Stomach (tissue), 4 donors: ENCODE measurements around the gene IFI6.

Experiments used
- CTCF ChIP-seq, 7 experiments: fragments of 450-650 bp in 4 of 7; fragments of 200-600 bp in 3 of 7; sonication (generic) in 3 of 7; IDR thresholded peaks; one replicate each; pipeline ENCODE4 v1.5.1; 2016 to 2019; ENCODE audit warnings: antibody characterized with exemption in 7 of 7, control low read depth in 2 of 7, mild to moderate bottlenecking in 1 of 7
- POLR2A ChIP-seq, 4 donors: fragments of 450-650 bp; IDR thresholded peaks; one replicate each; pipeline ENCODE4 v1.6.1; 2016; ENCODE audit warnings: antibody characterized with exemption in 4 of 4, control low read depth in 2 of 4, mild to moderate bottlenecking in 1 of 4, moderate library complexity in 1 of 4

DNA sequence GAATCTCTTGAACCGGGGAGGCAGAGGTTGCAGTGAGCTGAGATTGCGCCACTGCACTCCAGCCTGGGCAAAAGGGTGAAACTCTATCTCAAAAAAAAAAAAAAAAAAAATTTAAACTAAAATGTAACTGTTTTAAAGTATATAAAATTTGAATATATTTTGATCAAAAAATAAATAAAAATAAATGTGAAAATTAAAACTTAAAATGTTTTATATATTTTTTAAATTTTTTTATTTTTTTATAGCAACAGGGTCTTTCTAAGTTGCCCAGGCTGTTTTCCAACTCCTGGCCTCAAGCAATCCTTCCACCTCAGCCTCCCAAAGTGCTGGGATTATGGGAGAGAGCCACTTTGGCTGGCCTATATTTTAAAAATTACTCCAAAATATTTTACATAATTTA lies 38.6 kb upstream of the IFI6 start:
- TF ChIP-seq CTCF (IDR thresholded peaks at IDR 0.05) (no peak), POLR2A (IDR thresholded peaks at IDR 0.05) (no peak)
